Measurements from ENCODE around the gene SNED1. TPM values are rescaled to one million over a fixed set of nuclear protein-coding genes. Genes with fewer than 3 reads are reported as not detected.

The SNED1 gene
- total RNA-seq, 1 experiment from 2014 or later = 0.76 TPM

DNA sequence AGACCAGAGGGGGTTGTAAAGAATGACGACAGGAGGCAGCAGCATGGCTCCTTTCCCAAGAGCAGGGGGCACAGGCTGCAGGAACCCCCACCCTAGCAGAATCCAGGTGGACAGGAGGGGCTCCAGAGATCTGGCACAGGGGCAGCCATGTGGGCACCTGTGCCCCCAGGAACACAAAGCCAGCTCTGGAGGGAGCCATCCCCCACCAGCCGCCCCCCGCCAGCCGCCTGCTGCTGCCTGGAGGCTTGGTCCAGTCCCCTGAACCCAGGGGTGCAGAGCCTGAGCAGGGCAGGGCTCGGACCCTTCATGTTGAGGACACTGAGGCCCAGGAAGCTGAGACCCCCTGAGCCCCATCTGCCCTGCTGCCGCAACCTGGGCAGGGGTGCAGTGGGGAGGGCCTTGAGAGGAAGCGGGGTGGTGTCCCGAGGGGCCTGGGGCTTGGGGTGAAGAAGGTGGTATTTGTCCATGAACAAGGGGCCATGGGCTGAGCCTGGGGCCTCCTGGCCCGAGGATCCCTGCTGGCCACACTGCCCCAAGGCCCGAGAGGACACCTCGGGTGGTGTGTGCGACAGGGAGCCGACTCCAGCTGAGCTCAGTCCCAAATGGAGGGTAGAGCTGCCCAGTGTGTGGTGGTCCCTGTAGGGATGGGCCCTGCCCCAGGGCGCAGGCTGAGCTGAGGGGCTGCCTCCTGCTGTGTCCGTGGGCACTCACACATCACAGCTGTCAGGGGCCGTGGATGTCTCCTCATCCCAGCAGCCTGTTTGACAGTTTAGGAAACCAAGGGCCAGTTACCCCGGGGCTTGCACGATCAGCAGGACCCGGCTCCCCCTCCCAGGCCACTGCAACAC is 39.8 kb upstream of the SNED1 start:
- Mint-ChIP-seq H3K36me3 (ENCODE audit: insufficient read depth, unreplicated experiment) (no peaks in the 10 kb centered on the region), H3K4me1 (ENCODE audit: low read depth, unreplicated experiment) (peaks cover 8% of the 10 kb centered on the region), H3K27ac (ENCODE audit: unreplicated experiment) (no peak overlapping the region), H3K9me3 (ENCODE audit: low read depth, unreplicated experiment) (no peaks in the 10 kb centered on the region), H3K4me3 (ENCODE audit: low read depth, unreplicated experiment) (no peak overlapping the region), H3K27me3 (ENCODE audit: unreplicated experiment) (peaks cover 43% of the 10 kb centered on the region)
- intact Hi-C loops (cut with micrococcal nuclease; ENCODE audit: unreplicated experiment) = no loop called here
- TF ChIP-seq, protein P1, sequence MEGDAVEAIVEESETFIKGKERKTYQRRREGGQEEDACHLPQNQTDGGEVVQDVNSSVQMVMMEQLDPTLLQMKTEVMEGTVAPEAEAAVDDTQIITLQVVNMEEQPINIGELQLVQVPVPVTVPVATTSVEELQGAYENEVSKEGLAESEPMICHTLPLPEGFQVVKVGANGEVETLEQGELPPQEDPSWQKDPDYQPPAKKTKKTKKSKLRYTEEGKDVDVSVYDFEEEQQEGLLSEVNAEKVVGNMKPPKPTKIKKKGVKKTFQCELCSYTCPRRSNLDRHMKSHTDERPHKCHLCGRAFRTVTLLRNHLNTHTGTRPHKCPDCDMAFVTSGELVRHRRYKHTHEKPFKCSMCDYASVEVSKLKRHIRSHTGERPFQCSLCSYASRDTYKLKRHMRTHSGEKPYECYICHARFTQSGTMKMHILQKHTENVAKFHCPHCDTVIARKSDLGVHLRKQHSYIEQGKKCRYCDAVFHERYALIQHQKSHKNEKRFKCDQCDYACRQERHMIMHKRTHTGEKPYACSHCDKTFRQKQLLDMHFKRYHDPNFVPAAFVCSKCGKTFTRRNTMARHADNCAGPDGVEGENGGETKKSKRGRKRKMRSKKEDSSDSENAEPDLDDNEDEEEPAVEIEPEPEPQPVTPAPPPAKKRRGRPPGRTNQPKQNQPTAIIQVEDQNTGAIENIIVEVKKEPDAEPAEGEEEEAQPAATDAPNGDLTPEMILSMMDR (IDR thresholded peaks at IDR 0.05; ENCODE audit: unreplicated experiment) = no peak
- BruUV-seq (replicated peaks) = no TSS peak
- DNase-seq = no peak
- CTCF ChIA-PET = no interaction called here

- Mint-ChIP-seq H3K4me1 (ENCODE audit: low read depth, unreplicated experiment) (peaks cover 8% of the 10 kb centered on the region), H3K36me3 (ENCODE audit: insufficient read depth, unreplicated experiment) (no peaks in the 10 kb centered on the region), H3K4me3 (ENCODE audit: low read depth, unreplicated experiment) (no peak overlapping the region), H3K27me3 (ENCODE audit: unreplicated experiment) (peaks cover 39% of the 10 kb centered on the region), H3K9me3 (ENCODE audit: low read depth, unreplicated experiment) (no peaks in the 10 kb centered on the region), H3K27ac (ENCODE audit: unreplicated experiment) (no peak overlapping the region)
- TF ChIP-seq, protein P1 (IDR thresholded peaks at IDR 0.05; ENCODE audit: unreplicated experiment) = no peak
- intact Hi-C loops (cut with micrococcal nuclease; ENCODE audit: unreplicated experiment) = no loop called here
- no TSS peak for BruUV-seq (replicated peaks)
- DNase-seq = no peak
- CTCF ChIA-PET = interaction anchor here (0.6 kb wide), 1 partner anchor 97 kb away, joined by 6 read pairs; no protein-coding TSS in a partner anchor
These were observed 39.0 kb upstream of the SNED1 start for GRCh38 chr2:240959214-240959940.

DNA sequence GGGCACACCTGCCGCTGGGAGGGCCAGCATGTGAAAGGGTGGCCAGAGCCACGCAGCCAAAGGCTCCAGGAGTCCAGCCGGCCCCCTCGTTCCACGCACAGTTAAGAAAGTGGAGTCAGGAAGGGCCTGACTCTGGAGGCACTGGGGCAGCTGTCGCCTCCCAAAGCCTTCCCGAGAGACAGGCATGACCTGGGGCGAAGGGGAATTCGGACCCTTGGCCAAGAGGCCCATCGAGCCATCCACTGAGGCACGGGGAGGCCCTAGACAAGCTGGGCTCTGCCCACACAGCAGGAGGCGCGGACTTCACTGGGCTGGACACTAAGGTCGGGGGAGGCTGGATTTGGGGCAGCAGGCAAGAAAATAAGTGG is 38.5 kb upstream of the SNED1 start:
- Mint-ChIP-seq H3K36me3 (ENCODE audit: insufficient read depth, unreplicated experiment) (no peaks in the 10 kb centered on the region), H3K9me3 (ENCODE audit: low read depth, unreplicated experiment) (no peaks in the 10 kb centered on the region), H3K4me3 (ENCODE audit: low read depth, unreplicated experiment) (no peak overlapping the region), H3K27me3 (ENCODE audit: unreplicated experiment) (peaks cover 39% of the 10 kb centered on the region), H3K4me1 (ENCODE audit: low read depth, unreplicated experiment) (peaks cover 8% of the 10 kb centered on the region), H3K27ac (ENCODE audit: unreplicated experiment) (no peak overlapping the region)
- TF ChIP-seq, protein P1 (IDR thresholded peaks at IDR 0.05; ENCODE audit: unreplicated experiment) = no peak
- intact Hi-C loops (cut with micrococcal nuclease; ENCODE audit: unreplicated experiment) = no loop called here
- BruUV-seq (replicated peaks) = no TSS peak
- CTCF ChIA-PET = interaction anchor here (0.6 kb wide), 1 partner anchor 97 kb away, joined by 6 read pairs; no protein-coding TSS in a partner anchor
- no peak for DNase-seq

DNA sequence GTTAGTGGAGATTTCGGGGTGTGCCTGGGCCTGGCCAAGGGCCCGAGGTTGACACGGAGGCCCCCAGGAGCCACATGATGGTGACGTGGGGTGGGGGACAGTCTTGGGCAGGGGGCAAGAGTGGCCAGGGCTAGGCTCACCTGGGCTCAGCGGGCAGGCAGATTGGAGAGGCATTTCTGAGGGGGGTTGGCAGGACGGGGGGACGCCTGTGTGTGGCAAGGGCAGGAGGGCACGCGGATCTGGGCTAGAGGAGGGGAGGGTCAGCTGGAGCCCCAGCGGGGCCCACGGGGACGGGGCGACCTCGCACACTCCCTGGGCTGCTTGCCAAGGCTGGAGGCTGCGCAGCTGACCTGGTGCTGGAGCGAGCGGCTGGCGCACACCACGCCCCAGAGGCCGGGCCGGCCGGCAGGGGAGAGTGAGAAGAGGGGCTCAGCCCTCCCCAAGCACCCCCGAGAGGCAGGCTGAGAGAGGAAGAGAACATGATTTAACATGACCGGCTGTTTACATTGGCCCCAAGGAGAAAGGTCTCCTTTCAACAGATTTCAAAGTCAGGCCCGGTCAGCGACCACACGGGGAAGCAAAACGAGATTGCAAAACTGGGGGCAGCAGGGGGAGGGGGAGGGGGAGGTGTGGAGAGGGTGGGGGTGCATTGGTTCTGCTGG is 38.0 kb upstream of the SNED1 start:
- H3K27me3 Mint-ChIP-seq (ENCODE audit: unreplicated experiment) = peaks cover 39% of the 10 kb centered on the region
- no peaks in the 10 kb centered on the region for H3K9me3 Mint-ChIP-seq (ENCODE audit: low read depth, unreplicated experiment)
- H3K36me3 Mint-ChIP-seq (ENCODE audit: insufficient read depth, unreplicated experiment) = no peaks in the 10 kb centered on the region
- no peak overlapping the region for H3K4me3 Mint-ChIP-seq (ENCODE audit: low read depth, unreplicated experiment)
- TF ChIP-seq, protein P1 (IDR thresholded peaks at IDR 0.05; ENCODE audit: unreplicated experiment) = no peak
- intact Hi-C loops (cut with micrococcal nuclease; ENCODE audit: unreplicated experiment) = no loop called here
- DNase-seq = no peak
- peaks cover 8% of the 10 kb centered on the region for H3K4me1 Mint-ChIP-seq (ENCODE audit: low read depth, unreplicated experiment)
- CTCF ChIA-PET = no interaction called here
- no TSS peak for BruUV-seq (replicated peaks)
- no peak overlapping the region for H3K27ac Mint-ChIP-seq (ENCODE audit: unreplicated experiment)

Data from Calu3 (cell line).